A549 (cell line): ENCODE results near the gene SORCS3. TPM values are rescaled to one million over a fixed set of nuclear protein-coding genes. Genes with fewer than 3 reads are reported as not detected.

Experiments
- ATAC-seq, 2 experiments: fragments of 200-7000 bp in 1 of 2; fragments of >200 bp in 1 of 2; cut with Nextera tagmentation in 1 of 2; cut with Tn5 transposase in 1 of 2; 3 replicates each; pipeline versions ENCODE4 v1.8.0 to v1.9.1; 2018 to 2020; ENCODE audit warnings: mild to moderate bottlenecking in 1 of 2, moderate library complexity in 1 of 2
- CTCF ChIA-PET: fragments of 300-600 bp; sonication (Branson Sonifier 250); formaldehyde crosslinking; extraction: SDS; loops from one replicate; lab custom pipeline; 2021; ENCODE audit warnings: antibody characterized with exemption, inconsistent platforms; lab: Yijun Ruan, JAX
- POLR2A ChIA-PET: fragments of 350-600 bp; formaldehyde crosslinking; extraction: SDS; loops from one replicate; lab custom pipeline; 2021; ENCODE audit warnings: antibody characterized with exemption, inconsistent platforms; lab: Yijun Ruan, JAX
- DNase-seq, 2 experiments: peaks; one replicate each; pipeline versions ENCODE4 v3.0.0 to v3.0.0-alpha.2; 2011 to 2016; ENCODE audit warnings: low read depth in 1 of 2, low spot score in 1 of 2
- FAIRE-seq: peaks from 2 replicates; lab custom pipeline; 2011; peaks lifted over from hg19 to GRCh38; lab: Jason Lieb, UNC
- H3K27ac ChIP-seq, 2 experiments: fragments of >200 bp; sonication (Bioruptor Twin); formaldehyde crosslinking; 3 replicates each; pipeline ENCODE4 v1.5.1; 2016 to 2017
- H3K4me1 ChIP-seq: fragments of >200 bp; sonication (Bioruptor Twin); formaldehyde crosslinking; 3 replicates; pipeline ENCODE4 v1.6.1; 2016
- H3K4me2 ChIP-seq: fragments of >200 bp; sonication (Bioruptor Twin); formaldehyde crosslinking; 3 replicates; pipeline ENCODE4 v1.6.1; 2016
- H3K4me3 ChIP-seq: fragments of >200 bp; sonication (Bioruptor Twin); formaldehyde crosslinking; 3 replicates; pipeline ENCODE4 v1.5.1; 2016
- H3K9me3 ChIP-seq: fragments of >200 bp; sonication (Bioruptor Twin); formaldehyde crosslinking; 3 replicates; pipeline ENCODE4 v1.6.1; 2016
- CEBPB ChIP-seq, 2 experiments: fragments of >200 bp in 1 of 2; sonication (Bioruptor Twin) in 1 of 2; formaldehyde crosslinking in 1 of 2; IDR thresholded peaks; 2 replicates each; pipeline ENCODE4 v1.6.1; 2012 to 2016
- EHMT2 ChIP-seq: fragments of 200-600 bp; sonication (generic); IDR thresholded peaks from 2 replicates; pipeline ENCODE4 v1.6.1; 2016; ENCODE audit warnings: antibody characterized with exemption, low read depth, mild to moderate bottlenecking, moderate library complexity
- ELK1 ChIP-seq: fragments of 150-350 bp; IDR thresholded peaks from 2 replicates; pipeline ENCODE4 v1.6.1; 2014; ENCODE audit warnings: low read depth, mild to moderate bottlenecking, low read length
- ESRRA ChIP-seq: fragments of 150-350 bp; IDR thresholded peaks from 2 replicates; pipeline ENCODE4 v1.6.1; 2014; ENCODE audit warnings: mild to moderate bottlenecking, low read length, borderline replicate concordance
- FOSL2 ChIP-seq, 2 experiments: fragments of 450-650 bp in 1 of 2; fragments of >200 bp in 1 of 2; sonication (Bioruptor Twin) in 1 of 2; formaldehyde crosslinking; IDR thresholded peaks; 2 replicates each; pipeline versions ENCODE4 v1.5.0 to v1.6.1; 2016 to 2020; ENCODE audit warnings: mild to moderate bottlenecking in 1 of 2, moderate library complexity in 1 of 2
- JUNB ChIP-seq: fragments of >200 bp; sonication (Bioruptor Twin); formaldehyde crosslinking; IDR thresholded peaks from 2 replicates; pipeline ENCODE4 v1.6.1; 2016
- KDM1A ChIP-seq: fragments of 200-600 bp; sonication (generic); IDR thresholded peaks from 2 replicates; pipeline ENCODE4 v1.6.1; 2016; ENCODE audit warnings: low read depth, mild to moderate bottlenecking
- MAFK ChIP-seq: fragments of 450-650 bp; IDR thresholded peaks from 2 replicates; pipeline ENCODE4 v1.6.1; 2014; ENCODE audit not compliant: partially characterized antibody
- MAZ ChIP-seq: fragments of 150-350 bp; IDR thresholded peaks from 2 replicates; pipeline ENCODE4 v1.6.1; 2014; ENCODE audit warnings: antibody characterized with exemption, low read depth, low read length, borderline replicate concordance
- MYC ChIP-seq: IDR thresholded peaks from 2 replicates; pipeline ENCODE4 v1.6.1; 2012; ENCODE audit warnings: mild to moderate bottlenecking, inconsistent platforms, low read length, improper control_type of control experiment, borderline replicate concordance
- NPAS2 ChIP-seq: fragments of 250-450 bp; sonication (Bioruptor Pico); IDR thresholded peaks from 2 replicates; pipeline ENCODE4 v1.8.0; 2022; ENCODE audit warnings: mild to moderate bottlenecking, moderate library complexity, borderline replicate concordance
- PBX3 ChIP-seq: IDR thresholded peaks from 2 replicates; pipeline ENCODE4 v1.6.1; 2012
- PHF8 ChIP-seq: fragments of 200-600 bp; sonication (generic); IDR thresholded peaks from 2 replicates; pipeline ENCODE4 v1.6.1; 2016; ENCODE audit warnings: low read depth, mild to moderate bottlenecking, antibody characterized with exemption, moderate library complexity, borderline replicate concordance
- POLR2A ChIP-seq: IDR thresholded peaks from 2 replicates; pipeline ENCODE4 v1.6.1; 2012; ENCODE audit warnings: mild to moderate bottlenecking, low read length
- RAD21 ChIP-seq, 2 experiments: fragments of >200 bp in 1 of 2; sonication (Bioruptor Twin) in 1 of 2; formaldehyde crosslinking in 1 of 2; IDR thresholded peaks in 1 of 2; conservative IDR thresholded peaks in 1 of 2; 2 replicates in 1 of 2; 3 replicates in 1 of 2; pipeline ENCODE4 v1.6.1; 2012 to 2018; ENCODE audit warnings: inconsistent platforms in 1 of 2
- REST ChIP-seq: fragments of 200-600 bp; sonication (generic); IDR thresholded peaks from 2 replicates; pipeline ENCODE4 v1.6.1; 2016; ENCODE audit warnings: antibody characterized with exemption, mild to moderate bottlenecking, moderate library complexity
- RNF2 ChIP-seq: fragments of 200-600 bp; sonication (generic); IDR thresholded peaks from 2 replicates; pipeline ENCODE4 v1.6.1; 2016; ENCODE audit warnings: low read depth, mild to moderate bottlenecking, antibody characterized with exemption, moderate library complexity, borderline replicate concordance
- SMC3 ChIP-seq: fragments of >200 bp; sonication (Bioruptor Twin); formaldehyde crosslinking; IDR thresholded peaks from 3 replicates; pipeline ENCODE4 v1.6.1; 2018; ENCODE audit warnings: inconsistent platforms
- SREBF2 ChIP-seq: fragments of 450-650 bp; IDR thresholded peaks from 2 replicates; pipeline ENCODE4 v1.6.1; 2014; ENCODE audit warnings: mild to moderate bottlenecking, moderate library complexity
- TP53 ChIP-seq: fragments of 250-450 bp; sonication (Bioruptor Pico); IDR thresholded peaks from 2 replicates; pipeline ENCODE4 v1.5.0; 2021; ENCODE audit warnings: mild to moderate bottlenecking, moderate library complexity
- ZNF302 ChIP-seq: fragments of 250-450 bp; sonication (Bioruptor Pico); IDR thresholded peaks from 2 replicates; pipeline ENCODE4 v1.9.0; 2021; ENCODE audit warnings: inconsistent platforms, mild to moderate bottlenecking, moderate library complexity
- WGBS: methylation state at CpG from one replicate; pipeline ENCODE4 v1.1.6; 2017; ENCODE audit errors: missing lambda C conversion rate; 5-methylcytosine and 5-hydroxymethylcytosine counted together
- polyA plus RNA-seq, 4 experiments: library from polyadenylated mRNA; depleted of rRNA in 3 of 4; stranded (reverse); fragments of >200 nt; fragmentation: RNase III in 1 of 4; extraction: RNeasy Plus Mini Kit Qiagen cat#74134 plus additional on column Dnase treatment in 1 of 4; gene quantifications; 2 replicates in 3 of 4; 3 replicates in 1 of 4; pipeline ENCODE4 v1.2.3, GENCODE V29; 2011 to 2017
- TF ChIP-seq, protein P1 (sequence below): fragments of 250-450 bp; sonication (Bioruptor Pico); IDR thresholded peaks from 2 replicates; pipeline ENCODE4 v1.5.0; 2020; ENCODE audit warnings: low read depth, mild to moderate bottlenecking, moderate library complexity

Gene SORCS3
- polyA plus RNA-seq, 2 of the 4 experiments (the other 2 are of a cell fraction), result not detected

DNA sequence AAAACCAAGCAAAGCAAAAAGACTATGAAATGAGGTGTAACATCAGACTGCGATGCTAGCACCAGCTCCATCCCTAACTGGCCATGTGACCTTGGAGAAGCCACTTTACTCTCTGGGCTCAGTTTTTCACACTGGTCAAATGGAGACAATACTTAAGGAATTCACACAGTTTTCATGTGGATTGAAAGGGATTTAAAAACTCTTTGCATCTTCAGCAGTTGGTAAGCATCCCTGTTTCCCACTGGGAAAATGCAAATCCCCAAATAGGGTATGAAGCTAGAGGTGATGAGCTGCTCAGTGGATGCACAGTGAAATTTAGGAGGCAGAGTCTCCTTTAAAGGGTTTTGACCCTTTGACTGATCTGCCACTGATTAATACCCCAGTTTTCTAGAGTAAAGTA lies 240.7 kb downstream of the SORCS3 start (continued):
- TF ChIP-seq, protein P1, sequence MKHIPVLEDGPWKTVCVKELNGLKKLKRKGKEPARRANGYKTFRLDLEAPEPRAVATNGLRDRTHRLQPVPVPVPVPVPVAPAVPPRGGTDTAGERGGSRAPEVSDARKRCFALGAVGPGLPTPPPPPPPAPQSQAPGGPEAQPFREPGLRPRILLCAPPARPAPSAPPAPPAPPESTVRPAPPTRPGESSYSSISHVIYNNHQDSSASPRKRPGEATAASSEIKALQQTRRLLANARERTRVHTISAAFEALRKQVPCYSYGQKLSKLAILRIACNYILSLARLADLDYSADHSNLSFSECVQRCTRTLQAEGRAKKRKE, result no peak
- no peak for TF ChIP-seq PHF8
- TF ChIP-seq SMC3, result no peak

- H3K9me3 ChIP-seq, result peaks cover 6% of the 10 kb centered on the region; the same call in 1 of the 3 replicates
- 1% methylated on average over 5 of the region's 5 CpGs for WGBS
- no peak for ATAC-seq
- DNase-seq, result no peak
- no peak overlapping the region for H3K4me3 ChIP-seq
- TF ChIP-seq SREBF2, result no peak
- TF ChIP-seq SMC3, result no peak
- TF ChIP-seq ZNF302 (CRISPR knock-in tag), result no peak
- TF ChIP-seq MAZ, result no peak
- no peak for TF ChIP-seq RAD21 (conservative IDR thresholded peaks at IDR 0.05 in 1 of 2, IDR thresholded peaks at IDR 0.05 in 1 of 2)
- no peak for TF ChIP-seq MYC
- TF ChIP-seq, all 56 proteins: peak for 0
- H3K4me2 ChIP-seq, result no peak overlapping the region
- H3K4me1 ChIP-seq, result no peaks in the 10 kb centered on the region
- no peak overlapping the region for H3K27ac ChIP-seq
- POLR2A ChIA-PET, result no interaction called here
- FAIRE-seq, result no peak
- CTCF ChIA-PET, result interaction anchor here (1.2 kb wide), 1 partner anchor 10 kb away, joined by 3 read pairs; no protein-coding TSS in a partner anchor
Measured at GRCh38 chr10:104892879-104893617, 252.0 kb downstream of the SORCS3 start.

- Histone ChIP-seq H3K4me3 (no peak overlapping the region), H3K4me2 (no peak overlapping the region), H3K27ac (no peak overlapping the region), H3K4me1 (no peaks in the 10 kb centered on the region), H3K9me3 (peaks cover 6% of the 10 kb centered on the region; the same call in 1 of the 3 replicates)
- no peak for FAIRE-seq
- no peak for DNase-seq
- ATAC-seq, result no peak
- no peak for TF ChIP-seq KDM1A
- no peak for TF ChIP-seq TP53
- no peak for TF ChIP-seq EHMT2
- TF ChIP-seq ELK1, result no peak
- no peak for TF ChIP-seq RNF2
- no peak for TF ChIP-seq POLR2A
- TF ChIP-seq NPAS2 (CRISPR knock-in tag), result no peak
- TF ChIP-seq ESRRA, result no peak
- no peak for TF ChIP-seq CEBPB (IDR thresholded peaks at IDR 0.05)
- TF ChIP-seq FOSL2 (IDR thresholded peaks at IDR 0.05), result no peak
- no peak for TF ChIP-seq FOSL2 (CRISPR knock-in tag; IDR thresholded peaks at IDR 0.05)
- TF ChIP-seq PBX3, result no peak
- TF ChIP-seq MAFK, result no peak
- TF ChIP-seq JUNB, result no peak
- no peak for TF ChIP-seq REST
- ChIA-PET CTCF (no interaction called here), POLR2A (no interaction called here)
- under 1% methylated on average over 6 of the region's 6 CpGs for WGBS
Measured at GRCh38 chr10:104893701-104894100, 252.6 kb downstream of the SORCS3 start.
